Measurements from ENCODE around the gene FBXO42.

Gene FBXO42

DNA sequence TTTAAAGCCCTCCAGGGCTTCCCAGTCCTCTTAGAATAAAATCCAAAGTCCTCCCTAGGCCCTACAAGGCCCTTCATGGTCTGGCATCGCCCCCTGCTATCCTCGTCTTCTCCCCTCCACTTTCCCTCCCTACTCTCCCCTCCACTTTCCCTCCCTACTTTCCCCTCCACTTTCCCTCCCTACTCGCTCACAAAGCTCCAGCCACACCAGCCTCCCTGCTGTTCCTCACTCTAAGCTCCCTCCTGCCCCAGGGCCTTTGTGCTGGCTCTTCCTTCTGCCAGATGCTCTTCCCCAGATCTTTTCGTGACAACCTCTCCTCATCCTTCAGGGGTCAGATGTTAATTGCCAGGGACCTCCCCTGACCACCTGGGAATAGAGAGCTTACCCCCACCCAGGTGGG, 152.6 kb downstream of the FBXO42 start:
- DNase-seq, result no peak

DNA sequence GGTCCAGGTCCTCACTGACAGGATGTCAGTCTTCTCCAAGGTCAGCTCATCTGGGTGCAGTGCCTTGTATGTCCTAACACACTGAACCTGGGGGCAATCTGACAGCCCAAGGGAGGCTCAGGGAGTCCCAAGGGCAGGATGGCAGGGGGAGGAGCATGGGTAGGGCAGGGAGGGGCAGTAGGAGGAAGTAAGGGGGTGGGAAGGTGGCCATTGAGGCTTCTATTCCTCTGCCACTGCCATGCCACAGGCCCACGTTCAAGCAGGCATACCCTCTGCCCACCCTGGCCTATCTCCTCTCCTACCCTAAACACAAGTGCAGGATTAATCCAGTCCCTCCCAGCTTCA, 153.2 kb downstream of the FBXO42 start:
- DNase-seq, result no peak

DNA sequence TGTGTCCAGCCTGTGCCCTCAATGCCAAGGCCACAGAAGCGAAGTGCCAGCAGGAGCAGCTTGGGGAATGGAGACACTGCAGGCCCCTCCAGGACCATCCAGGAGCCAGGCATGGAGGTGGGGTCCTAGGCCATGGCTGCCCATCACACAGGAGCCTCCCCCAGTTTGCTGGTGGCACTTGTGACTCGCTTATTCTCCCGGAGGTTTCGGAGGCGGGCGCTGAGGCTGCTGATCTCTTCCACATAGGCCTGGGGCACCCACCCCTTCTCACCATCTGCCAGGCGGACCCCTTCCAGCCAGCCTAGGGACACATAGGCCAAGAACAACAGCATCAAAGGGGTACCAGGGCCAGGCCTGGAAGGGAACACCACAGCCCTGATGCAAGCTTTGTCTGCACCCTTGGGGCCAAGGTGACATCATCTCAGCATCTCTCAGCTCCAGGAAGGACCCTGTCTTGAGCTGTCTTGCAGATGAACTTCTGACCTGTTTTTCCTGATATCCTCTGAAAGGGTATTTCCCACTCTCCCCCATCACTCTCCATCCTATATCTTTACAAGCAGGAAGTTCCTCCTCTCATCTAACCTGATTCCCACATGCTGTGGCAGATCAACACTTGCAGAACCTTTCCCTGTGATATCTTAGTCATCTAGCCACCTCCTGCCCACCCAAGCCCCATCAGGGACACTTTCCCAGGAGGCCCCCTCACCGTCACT, 153.7 kb downstream of the FBXO42 start:
- no peak for DNase-seq

DNA sequence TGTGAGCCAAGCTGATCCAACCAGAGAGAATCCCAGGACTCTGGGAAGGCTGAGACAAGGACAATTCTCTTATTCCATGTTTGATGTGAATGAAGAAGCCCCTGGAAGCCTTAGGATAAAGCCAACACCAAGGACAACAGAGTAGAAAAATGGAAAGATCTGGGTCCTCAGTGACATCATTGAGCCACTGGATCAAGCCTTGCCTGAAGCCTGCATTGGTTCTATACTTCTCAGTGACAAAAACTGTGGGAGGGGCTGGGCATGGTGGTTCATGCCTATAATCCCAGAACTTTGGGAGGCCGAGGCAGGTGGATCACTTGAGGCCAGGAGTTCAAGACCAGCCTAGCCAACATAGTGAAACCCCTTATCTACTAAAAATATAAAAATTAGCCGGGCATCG, 155.4 kb downstream of the FBXO42 start:
- no peak for DNase-seq
